C4-2B (cell line): ENCODE data around the gene SNRPB.
"Not testable (repeated sequence)": the region's sequence is repeated elsewhere in the genome, so short reads cannot be mapped to it uniquely, and the experiment has no call there.

ENCODE experiments used
- ZFX ChIP-seq: fragments of 450-650 bp; IDR thresholded peaks from 2 replicates; pipeline ENCODE4 v1.6.1; 2017
- TF ChIP-seq, protein P1 (sequence below): fragments of 450-650 bp; conservative IDR thresholded peaks from 2 replicates; pipeline ENCODE4 v1.5.1; 2017; ENCODE audit warnings: mild to moderate bottlenecking

DNA sequence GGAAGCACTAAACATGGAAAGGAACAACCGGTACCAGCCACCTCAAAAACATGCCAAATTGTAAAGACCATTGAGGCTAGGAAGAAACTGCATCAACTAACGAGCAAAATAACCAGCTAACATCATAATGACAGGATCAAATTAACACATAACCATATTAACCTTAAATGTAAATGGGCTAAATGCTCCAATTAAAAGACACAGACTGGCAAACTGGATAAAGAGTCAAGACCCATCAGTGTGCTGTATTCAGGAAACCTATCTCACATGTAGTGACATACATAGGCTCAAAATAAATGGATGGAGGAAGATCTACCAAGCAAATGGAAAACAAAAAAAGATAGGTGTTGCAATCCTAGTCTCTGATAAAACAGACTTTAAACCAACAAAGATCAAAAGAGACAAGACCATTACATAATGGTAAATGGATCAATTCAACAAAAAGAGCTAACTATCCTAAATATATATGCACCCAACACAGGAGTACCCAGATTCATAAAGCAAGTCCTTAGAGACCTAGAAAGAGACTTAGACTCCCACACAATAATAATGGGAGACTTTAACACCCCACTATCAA lies 32.3 kb upstream of the SNRPB start:
- TF ChIP-seq, protein P1, sequence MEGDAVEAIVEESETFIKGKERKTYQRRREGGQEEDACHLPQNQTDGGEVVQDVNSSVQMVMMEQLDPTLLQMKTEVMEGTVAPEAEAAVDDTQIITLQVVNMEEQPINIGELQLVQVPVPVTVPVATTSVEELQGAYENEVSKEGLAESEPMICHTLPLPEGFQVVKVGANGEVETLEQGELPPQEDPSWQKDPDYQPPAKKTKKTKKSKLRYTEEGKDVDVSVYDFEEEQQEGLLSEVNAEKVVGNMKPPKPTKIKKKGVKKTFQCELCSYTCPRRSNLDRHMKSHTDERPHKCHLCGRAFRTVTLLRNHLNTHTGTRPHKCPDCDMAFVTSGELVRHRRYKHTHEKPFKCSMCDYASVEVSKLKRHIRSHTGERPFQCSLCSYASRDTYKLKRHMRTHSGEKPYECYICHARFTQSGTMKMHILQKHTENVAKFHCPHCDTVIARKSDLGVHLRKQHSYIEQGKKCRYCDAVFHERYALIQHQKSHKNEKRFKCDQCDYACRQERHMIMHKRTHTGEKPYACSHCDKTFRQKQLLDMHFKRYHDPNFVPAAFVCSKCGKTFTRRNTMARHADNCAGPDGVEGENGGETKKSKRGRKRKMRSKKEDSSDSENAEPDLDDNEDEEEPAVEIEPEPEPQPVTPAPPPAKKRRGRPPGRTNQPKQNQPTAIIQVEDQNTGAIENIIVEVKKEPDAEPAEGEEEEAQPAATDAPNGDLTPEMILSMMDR = not testable (repeated sequence)
- TF ChIP-seq ZFX = not testable (repeated sequence)
